Mesendoderm (in vitro differentiated cells): ENCODE measurements around the gene CSNK1G1.

ENCODE experiments used
- DNase-seq: peaks from one replicate; pipeline ENCODE4 v3.0.0; 2013
- H2AK5ac ChIP-seq: 2 replicates; pipeline ENCODE4 v1.6.1; 2013; ENCODE audit warnings: low read length, inconsistent platforms
- H2BK120ac ChIP-seq: 2 replicates; pipeline ENCODE4 v1.6.1; 2013; ENCODE audit warnings: low read depth, mild to moderate bottlenecking, low read length, moderate library complexity, mixed read lengths
- H2BK15ac ChIP-seq: replicated peaks from 2 replicates; pipeline ENCODE4 v1.6.1; 2013; ENCODE audit warnings: low read depth, mild to moderate bottlenecking, moderate library complexity
- H2BK5ac ChIP-seq: 2 replicates; pipeline ENCODE4 v1.6.1; 2013; ENCODE audit warnings: low read length, inconsistent platforms
- H3K18ac ChIP-seq: 2 replicates; pipeline ENCODE4 v1.6.1; 2013; ENCODE audit warnings: mild to moderate bottlenecking, low read length, mixed read lengths
- H3K23ac ChIP-seq: one replicate; pipeline ENCODE4 v1.6.1; 2013; ENCODE audit warnings: low read length
- H3K27ac ChIP-seq: 2 replicates; pipeline ENCODE4 v1.5.1; 2013; ENCODE audit warnings: low read depth, mild to moderate bottlenecking, inconsistent platforms, low read length, moderate library complexity
- H3K27me3 ChIP-seq: 2 replicates; pipeline ENCODE4 v1.6.1; 2013; ENCODE audit warnings: low read length, control low read depth, mild to moderate bottlenecking, inconsistent platforms; ENCODE audit not compliant: insufficient read depth, poor library complexity
- H3K36me3 ChIP-seq: 2 replicates; pipeline ENCODE4 v1.6.1; 2013; ENCODE audit warnings: low read length, inconsistent platforms; ENCODE audit not compliant: control insufficient read depth, insufficient read depth
- H3K4ac ChIP-seq: one replicate; pipeline ENCODE4 v1.6.1; 2013; ENCODE audit warnings: low read depth, mild to moderate bottlenecking, low read length, moderate library complexity
- H3K4me1 ChIP-seq: 2 replicates; pipeline ENCODE4 v1.6.1; 2013; ENCODE audit warnings: low read depth, low read length, inconsistent platforms; ENCODE audit not compliant: control insufficient read depth
- H3K4me2 ChIP-seq: 2 replicates; pipeline ENCODE4 v1.6.1; 2013; ENCODE audit warnings: low read length
- H3K4me3 ChIP-seq: 2 replicates; pipeline ENCODE4 v1.5.1; 2013; ENCODE audit warnings: mild to moderate bottlenecking, low read length
- H3K56ac ChIP-seq: one replicate; pipeline ENCODE4 v1.6.1; 2013; ENCODE audit warnings: low read length
- H3K79me1 ChIP-seq: 2 replicates; pipeline ENCODE4 v1.6.1; 2013; ENCODE audit warnings: low read length, inconsistent platforms
- H3K79me2 ChIP-seq: 2 replicates; pipeline ENCODE4 v1.6.1; 2013; ENCODE audit warnings: mild to moderate bottlenecking, low read length; ENCODE audit not compliant: control insufficient read depth, insufficient read depth
- H3K9ac ChIP-seq: 2 replicates; pipeline ENCODE4 v1.6.1; 2013; ENCODE audit warnings: low read length, inconsistent platforms
- H4K5ac ChIP-seq: one replicate; pipeline ENCODE4 v1.6.1; 2013; ENCODE audit warnings: low read length
- H4K8ac ChIP-seq: one replicate; pipeline ENCODE4 v1.6.1; 2013; ENCODE audit warnings: low read depth, mild to moderate bottlenecking, control low read depth, low read length, moderate library complexity
- WGBS: extraction: QIAGEN DNeasy Blood & Tissue Kit; methylation state at CpG from one replicate; pipeline ENCODE4 v1.1.7; 2013; ENCODE audit warnings: low lambda C conversion rate, missing lambda C conversion rate; ENCODE audit not compliant: insufficient coverage; ENCODE audit errors: extremely low coverage; 5-methylcytosine and 5-hydroxymethylcytosine counted together

Gene CSNK1G1

DNA sequence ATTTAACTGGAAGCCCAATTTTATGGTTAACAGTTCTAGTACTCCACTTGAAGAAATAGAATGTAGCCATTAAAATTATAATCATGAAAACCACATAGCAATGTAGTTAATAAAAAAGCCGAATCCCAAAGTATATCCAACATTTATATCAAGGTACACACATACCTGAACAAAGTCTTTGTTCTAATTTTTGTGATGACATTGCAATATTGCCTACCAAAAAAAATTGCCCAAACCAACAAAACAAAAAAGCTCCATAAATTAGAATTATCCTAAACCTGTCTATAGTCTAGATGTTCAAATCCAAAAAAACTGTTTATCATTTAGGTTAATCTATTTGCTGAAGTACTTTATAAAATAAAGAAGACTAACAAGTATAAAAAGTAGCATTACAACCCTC, 70.8 kb downstream of the CSNK1G1 start:
- Histone ChIP-seq H3K4me3 (no peak overlapping the region), H3K79me2 (no peaks in the 10 kb centered on the region), H3K36me3 (no peaks in the 10 kb centered on the region), H3K4ac (no peak overlapping the region), H2BK15ac (no peak overlapping the region), H3K9ac (no peak overlapping the region), H2BK120ac (no peak overlapping the region), H4K8ac (no peak overlapping the region), H3K56ac (no peak overlapping the region), H3K79me1 (no peaks in the 10 kb centered on the region), H2BK5ac (no peak overlapping the region), H4K5ac (no peak overlapping the region), H3K27me3 (no peaks in the 10 kb centered on the region), H3K18ac (no peak overlapping the region), H3K27ac (no peak overlapping the region), H3K4me2 (no peak overlapping the region), H3K23ac (no peak overlapping the region), H2AK5ac (no peak overlapping the region), H3K4me1 (no peaks in the 10 kb centered on the region)
- WGBS: no CpG with 5 or more reads among the region's 1 CpG
- no peak for DNase-seq

DNA sequence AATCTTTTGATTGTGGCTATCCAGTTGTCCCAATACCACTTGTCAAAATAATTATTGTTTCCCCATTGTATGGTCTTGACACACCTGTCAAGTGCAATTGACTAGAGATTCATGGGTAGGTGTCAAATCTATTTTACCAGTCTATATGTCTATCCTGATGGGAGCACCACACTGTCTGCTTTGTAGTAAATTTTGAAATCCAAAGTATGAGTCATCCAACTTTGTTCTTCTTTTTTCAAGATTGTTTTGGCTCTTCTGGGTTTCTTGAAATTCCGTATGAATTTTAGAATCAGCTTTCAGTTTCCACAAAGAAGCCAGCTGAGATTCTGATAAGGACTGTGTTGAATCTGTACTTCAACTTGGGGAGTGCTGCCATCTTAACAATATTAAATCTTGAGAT, 71.9 kb downstream of the CSNK1G1 start:
- Histone ChIP-seq H3K79me1 (no peaks in the 10 kb centered on the region), H3K27me3 (no peaks in the 10 kb centered on the region), H2AK5ac (no peak overlapping the region), H4K8ac (no peak overlapping the region), H3K18ac (no peak overlapping the region), H3K4me1 (no peaks in the 10 kb centered on the region), H2BK5ac (no peak overlapping the region), H3K36me3 (no peaks in the 10 kb centered on the region), H3K4me2 (no peak overlapping the region), H4K5ac (no peak overlapping the region), H3K79me2 (no peaks in the 10 kb centered on the region), H3K56ac (no peak overlapping the region), H3K27ac (no peak overlapping the region), H3K4me3 (no peak overlapping the region), H2BK120ac (no peak overlapping the region), H2BK15ac (no peak overlapping the region), H3K4ac (no peak overlapping the region), H3K9ac (no peak overlapping the region), H3K23ac (no peak overlapping the region)
- no peak for DNase-seq
- whole genome bisulfite sequencing: no CpG with 5 or more reads among the region's 1 CpG

DNA sequence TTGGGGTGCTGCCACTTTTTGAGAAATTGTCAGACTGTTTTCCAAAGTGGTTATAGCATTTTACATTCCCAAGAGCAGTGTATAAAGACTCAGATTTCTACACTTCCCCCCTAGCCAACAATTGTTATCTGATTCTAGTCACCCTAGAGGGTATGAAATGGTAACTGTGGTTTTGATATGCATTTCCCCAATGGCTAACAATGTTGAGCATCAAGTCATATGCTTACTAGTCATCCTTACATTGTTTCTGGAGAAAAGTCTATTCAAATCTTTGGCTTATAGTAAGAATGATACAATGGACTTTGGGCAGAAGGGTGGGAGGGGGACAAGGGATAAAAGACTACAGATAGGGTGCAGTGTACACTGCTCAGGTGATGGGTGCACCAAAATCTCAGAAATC, 73.3 kb downstream of the CSNK1G1 start:
- H2BK5ac ChIP-seq: no peak overlapping the region
- no peak overlapping the region for H3K4ac ChIP-seq
- H3K79me1 ChIP-seq: no peaks in the 10 kb centered on the region
- H3K9ac ChIP-seq: no peak overlapping the region
- H3K18ac ChIP-seq: no peak overlapping the region
- no peaks in the 10 kb centered on the region for H3K79me2 ChIP-seq
- H2AK5ac ChIP-seq: no peak overlapping the region
- H3K56ac ChIP-seq: no peak overlapping the region
- H2BK15ac ChIP-seq: no peak overlapping the region
- no peaks in the 10 kb centered on the region for H3K36me3 ChIP-seq
- H3K4me2 ChIP-seq: no peak overlapping the region
- no peak overlapping the region for H3K23ac ChIP-seq
- no peaks in the 10 kb centered on the region for H3K27me3 ChIP-seq
- no peak overlapping the region for H3K4me3 ChIP-seq
- no peak overlapping the region for H4K8ac ChIP-seq
- H4K5ac ChIP-seq: no peak overlapping the region
- H2BK120ac ChIP-seq: no peak overlapping the region
- DNase-seq: no peak
- no peaks in the 10 kb centered on the region for H3K4me1 ChIP-seq
- H3K27ac ChIP-seq: no peak overlapping the region

DNA sequence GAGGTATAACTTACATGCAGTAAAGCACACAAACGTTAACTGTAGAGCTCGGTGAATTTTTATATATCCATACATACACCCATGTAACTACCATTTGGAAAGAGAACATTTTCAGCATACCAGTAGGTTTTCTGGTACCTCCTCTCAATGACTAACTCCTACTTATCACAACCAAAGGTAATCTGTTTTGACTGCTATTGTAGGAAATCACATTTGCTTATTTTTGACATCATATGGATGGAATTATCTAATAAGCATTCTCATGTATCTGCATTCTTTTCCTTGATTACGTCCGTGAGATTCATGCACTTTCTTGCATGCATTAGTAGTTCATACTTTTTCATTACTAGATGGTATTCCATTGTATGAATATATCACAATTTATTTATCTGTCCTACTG, 76.8 kb downstream of the CSNK1G1 start:
- Histone ChIP-seq H3K4me2 (no peak overlapping the region), H3K36me3 (no peaks in the 10 kb centered on the region), H3K79me1 (no peaks in the 10 kb centered on the region), H3K27ac (no peak overlapping the region), H3K18ac (no peak overlapping the region), H4K8ac (no peak overlapping the region), H3K79me2 (no peaks in the 10 kb centered on the region), H3K56ac (no peak overlapping the region), H3K27me3 (no peaks in the 10 kb centered on the region), H2AK5ac (no peak overlapping the region), H3K4me1 (no peaks in the 10 kb centered on the region), H3K23ac (no peak overlapping the region), H2BK5ac (no peak overlapping the region), H3K4me3 (no peak overlapping the region), H4K5ac (no peak overlapping the region), H3K9ac (no peak overlapping the region), H2BK120ac (no peak overlapping the region), H3K4ac (no peak overlapping the region), H2BK15ac (no peak overlapping the region)
- no CpG with 5 or more reads among the region's 4 CpGs for WGBS
- DNase-seq: no peak

DNA sequence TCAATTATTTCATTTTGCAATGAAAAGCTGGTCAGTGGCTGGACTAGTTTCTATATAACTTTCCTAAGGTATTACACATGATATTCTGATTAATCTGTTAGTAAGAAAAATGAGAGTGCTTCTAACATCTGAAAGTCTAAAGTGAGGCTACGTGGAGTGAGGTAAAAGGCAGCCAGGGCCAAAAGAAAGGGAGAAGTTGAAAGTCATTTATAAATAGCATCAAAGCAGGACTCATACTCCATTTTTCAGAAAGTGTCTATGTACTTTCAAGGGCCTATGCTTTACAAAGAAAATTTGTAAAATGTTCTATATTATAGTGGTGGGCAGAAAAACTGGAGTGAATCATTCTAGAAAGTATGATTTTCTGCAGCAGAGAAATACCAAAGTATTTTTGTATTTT, 80.0 kb downstream of the CSNK1G1 start:
- WGBS: no CpG with 5 or more reads among the region's 1 CpG
- Histone ChIP-seq H3K79me1 (no peaks in the 10 kb centered on the region), H3K4ac (no peak overlapping the region), H3K4me2 (no peak overlapping the region), H2AK5ac (no peak overlapping the region), H4K5ac (no peak overlapping the region), H3K27me3 (no peaks in the 10 kb centered on the region), H3K23ac (no peak overlapping the region), H2BK120ac (no peak overlapping the region), H4K8ac (no peak overlapping the region), H3K18ac (no peak overlapping the region), H3K27ac (no peak overlapping the region), H2BK15ac (no peak overlapping the region), H3K79me2 (no peaks in the 10 kb centered on the region), H3K36me3 (no peaks in the 10 kb centered on the region), H2BK5ac (no peak overlapping the region), H3K4me1 (no peaks in the 10 kb centered on the region), H3K56ac (no peak overlapping the region), H3K4me3 (no peak overlapping the region), H3K9ac (no peak overlapping the region)
- DNase-seq: no peak

DNA sequence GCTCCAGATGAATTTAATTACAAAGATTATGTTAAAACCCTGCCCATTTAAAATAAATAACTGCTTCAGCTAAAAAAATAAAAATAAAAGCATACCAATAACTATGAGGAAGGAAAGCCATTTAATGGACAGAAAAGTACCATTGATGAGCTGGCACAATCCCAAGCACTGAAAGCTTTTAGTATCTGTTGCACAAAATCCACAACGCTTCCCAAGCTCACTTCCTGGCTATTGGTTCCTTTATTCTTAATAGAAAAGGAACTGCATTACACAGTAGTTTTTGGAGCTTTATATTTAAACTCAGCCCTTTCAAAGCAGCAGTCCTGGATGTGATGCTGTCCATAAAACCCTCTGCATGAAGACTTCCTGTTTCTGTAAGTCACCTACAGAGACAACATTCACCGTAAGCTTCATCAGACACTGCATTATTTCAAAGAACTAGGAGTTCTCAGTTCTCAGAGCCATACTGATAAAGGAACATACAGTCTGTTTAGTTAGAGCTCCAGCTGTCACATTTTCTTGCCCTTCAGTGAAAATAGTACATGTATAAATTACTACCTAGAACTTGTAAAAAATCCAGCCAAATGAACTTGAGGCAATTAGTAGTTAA, 81.5 kb downstream of the CSNK1G1 start:
- Histone ChIP-seq H3K27me3 (no peaks in the 10 kb centered on the region), H2AK5ac (no peak overlapping the region), H2BK5ac (no peak overlapping the region), H3K4ac (no peak overlapping the region), H3K4me3 (no peak overlapping the region), H3K18ac (no peak overlapping the region), H4K5ac (no peak overlapping the region), H2BK120ac (no peak overlapping the region), H3K79me1 (no peaks in the 10 kb centered on the region), H3K27ac (no peak overlapping the region), H2BK15ac (no peak overlapping the region), H3K9ac (no peak overlapping the region), H3K23ac (no peak overlapping the region), H3K36me3 (no peaks in the 10 kb centered on the region), H3K56ac (no peak overlapping the region), H3K4me1 (no peaks in the 10 kb centered on the region), H4K8ac (no peak overlapping the region), H3K79me2 (no peaks in the 10 kb centered on the region), H3K4me2 (no peak overlapping the region)
- DNase-seq: no peak
- no CpG with 5 or more reads among the region's 2 CpGs for WGBS
